Measurements from ENCODE around the gene AP3B2.

The AP3B2 gene

DNA sequence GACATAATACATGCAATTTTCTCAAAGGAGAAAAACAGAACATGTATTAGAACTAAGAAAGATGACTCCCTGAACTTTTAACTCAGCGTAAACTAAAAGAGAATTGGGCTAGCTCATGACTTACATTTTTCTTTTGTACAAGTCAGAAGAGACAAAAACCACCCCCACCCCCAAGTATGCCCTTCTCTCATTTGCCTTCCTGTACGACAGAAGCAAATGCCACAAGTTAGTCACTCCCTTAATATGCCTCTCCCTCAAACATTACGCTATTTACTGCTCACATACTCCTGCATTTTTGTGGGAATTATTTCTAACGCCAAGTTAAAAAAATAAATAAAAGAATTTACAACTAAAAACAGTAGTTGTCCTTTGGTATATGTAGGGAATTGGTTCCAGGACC lies 84.5 kb downstream of the AP3B2 start:
- Histone ChIP-seq H3K9me3 (ENCODE audit: control insufficient read depth, insufficient read depth, low read length) (no peaks in the 10 kb centered on the region), H3K4me1 (ENCODE audit: insufficient read depth, low read length) (no peaks in the 10 kb centered on the region), H3K9ac (ENCODE audit: low read depth, low read length) (no peak overlapping the region), H3K36me3 (ENCODE audit: insufficient read depth, low read length) (no peaks in the 10 kb centered on the region)

DNA sequence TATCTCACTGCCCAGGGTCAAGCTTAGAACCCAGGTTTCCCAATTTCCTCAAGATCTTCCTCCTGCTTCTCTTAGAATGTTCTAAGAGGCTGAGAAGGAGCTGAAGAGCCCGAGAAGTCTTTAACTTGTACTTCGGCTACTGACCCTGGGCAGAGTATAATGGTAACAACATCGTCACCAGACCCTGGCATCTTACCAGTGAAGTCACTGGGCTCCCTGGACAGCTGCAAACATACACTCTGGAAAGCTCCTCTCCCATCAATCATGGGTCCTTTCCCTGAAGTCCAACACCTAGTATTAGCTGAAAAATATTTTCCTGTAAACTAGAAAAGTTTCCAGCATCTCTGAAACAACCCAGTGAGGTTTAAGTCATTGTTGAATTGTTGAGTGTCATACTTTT lies 85.2 kb downstream of the AP3B2 start:
- Histone ChIP-seq H3K4me1 (ENCODE audit: insufficient read depth, low read length) (no peaks in the 10 kb centered on the region), H3K9me3 (ENCODE audit: control insufficient read depth, insufficient read depth, low read length) (no peaks in the 10 kb centered on the region), H3K9ac (ENCODE audit: low read depth, low read length) (no peak overlapping the region), H3K36me3 (ENCODE audit: insufficient read depth, low read length) (no peaks in the 10 kb centered on the region)

GRCh38 chr15:82624008-82624407 lies 85.7 kb downstream of the AP3B2 start:
- no peaks in the 10 kb centered on the region for H3K36me3 ChIP-seq (ENCODE audit: insufficient read depth, low read length)
- H3K9me3 ChIP-seq (ENCODE audit: control insufficient read depth, insufficient read depth, low read length): no peaks in the 10 kb centered on the region
- no peak overlapping the region for H3K9ac ChIP-seq (ENCODE audit: low read depth, low read length)
- no peaks in the 10 kb centered on the region for H3K4me1 ChIP-seq (ENCODE audit: insufficient read depth, low read length)

- Histone ChIP-seq H3K4me1 (ENCODE audit: insufficient read depth, low read length) (no peaks in the 10 kb centered on the region), H3K9ac (ENCODE audit: low read depth, low read length) (no peak overlapping the region), H3K36me3 (ENCODE audit: insufficient read depth, low read length) (no peaks in the 10 kb centered on the region), H3K9me3 (ENCODE audit: control insufficient read depth, insufficient read depth, low read length) (no peaks in the 10 kb centered on the region)
Observed at GRCh38 chr15:82621970-82622369, 87.7 kb downstream of the AP3B2 start.

GRCh38 chr15:82613747-82614146 lies 95.9 kb downstream of the AP3B2 start:
- Histone ChIP-seq H3K36me3 (ENCODE audit: insufficient read depth, low read length) (no peaks in the 10 kb centered on the region), H3K9ac (ENCODE audit: low read depth, low read length) (no peak overlapping the region; the same call in 1 of the 2 replicates), H3K9me3 (ENCODE audit: control insufficient read depth, insufficient read depth, low read length) (no peaks in the 10 kb centered on the region), H3K4me1 (ENCODE audit: insufficient read depth, low read length) (no peaks in the 10 kb centered on the region; the same call in 1 of the 2 replicates)

DNA sequence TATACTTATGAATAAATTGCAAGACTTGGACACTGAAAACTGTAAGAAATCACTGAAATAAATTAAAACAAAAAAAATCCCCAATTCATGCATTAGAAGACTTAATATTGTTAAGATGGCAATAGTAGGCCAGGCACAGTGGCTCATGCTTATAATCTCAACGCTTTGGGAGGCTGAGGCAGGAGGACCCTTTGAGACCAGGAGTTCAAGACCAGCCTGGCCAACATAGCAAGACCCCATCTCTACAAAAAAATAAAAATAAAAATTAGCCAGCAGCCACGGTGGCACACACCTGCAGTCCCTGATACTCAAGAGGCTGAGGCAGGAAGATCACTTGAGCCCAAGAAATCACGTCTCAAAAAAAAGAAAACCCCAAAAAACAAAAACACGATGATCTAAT lies 98.3 kb downstream of the AP3B2 start:
- Histone ChIP-seq H3K4me1 (ENCODE audit: insufficient read depth, low read length) (no peaks in the 10 kb centered on the region; the same call in 1 of the 2 replicates), H3K9me3 (ENCODE audit: control insufficient read depth, insufficient read depth, low read length) (no peaks in the 10 kb centered on the region), H3K36me3 (ENCODE audit: insufficient read depth, low read length) (no peaks in the 10 kb centered on the region), H3K9ac (ENCODE audit: low read depth, low read length) (no peak overlapping the region)
